Transverse colon (tissue), 3 donors: ENCODE data around the gene RNU1-3.
"Not testable (repeated sequence)": the region's sequence is repeated elsewhere in the genome, so short reads cannot be mapped to it uniquely, and the experiment has no call there.

ENCODE experiments used
- POLR2A ChIP-seq: fragments of 450-650 bp; IDR thresholded peaks from one replicate; pipeline ENCODE4 v1.6.1; 2016; ENCODE audit warnings: antibody characterized with exemption, mild to moderate bottlenecking, moderate library complexity
- POLR2AphosphoS5 ChIP-seq, 3 donors: sonication (generic); formaldehyde crosslinking; IDR thresholded peaks; one replicate each; pipeline ENCODE4 v1.6.1; 2016; ENCODE audit warnings: antibody characterized with exemption in 3 of 3

DNA sequence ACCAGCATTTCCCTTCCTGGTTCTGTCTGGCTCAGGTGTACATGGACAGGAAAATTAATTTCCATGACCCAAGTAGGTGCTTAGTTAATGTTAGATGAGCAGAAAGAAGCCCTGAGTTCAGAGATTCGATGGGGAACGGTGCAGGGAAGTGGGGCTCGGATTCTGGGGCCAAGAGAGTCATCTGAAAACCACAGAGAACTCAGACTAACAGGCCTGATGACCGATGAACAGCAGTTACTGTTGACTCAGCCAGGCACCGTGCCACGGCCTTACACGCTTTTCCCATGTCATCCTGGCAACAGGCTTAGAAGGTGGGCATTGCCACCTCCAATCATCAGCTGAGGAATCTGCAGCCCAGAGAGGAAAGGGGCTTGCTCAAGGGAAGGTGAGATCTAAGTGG lies 43.4 kb downstream of the RNU1-3 start:
- TF ChIP-seq POLR2A; POLR2AphosphoS5 (IDR thresholded peaks at IDR 0.05): not testable (repeated sequence)
